HEK293T (cell line): ENCODE data around the gene CNN3.

Experiments used
- CTCF ChIA-PET: fragments of 350-600 bp; formaldehyde crosslinking; extraction: SDS; loops from one replicate; lab custom pipeline; 2021; ENCODE audit warnings: antibody characterized with exemption, inconsistent platforms; lab: Yijun Ruan, JAX
- POLR2A ChIA-PET: fragments of 350-600 bp; formaldehyde crosslinking; extraction: SDS; loops from one replicate; lab custom pipeline; 2020; ENCODE audit warnings: antibody characterized with exemption, inconsistent platforms; lab: Yijun Ruan, JAX
- DNase-seq: peaks from one replicate; pipeline ENCODE4 v3.0.0; 2012; ENCODE audit warnings: mixed read lengths; ENCODE audit errors: extremely low spot score
- ARNT ChIP-seq: fragments of 450-650 bp; IDR thresholded peaks from 2 replicates; pipeline ENCODE4 v1.6.1; 2017; ENCODE audit warnings: mild to moderate bottlenecking
- BHLHE40 ChIP-seq: fragments of 450-650 bp; IDR thresholded peaks from 2 replicates; pipeline ENCODE4 v1.6.1; 2016; ENCODE audit warnings: mild to moderate bottlenecking, moderate library complexity, borderline replicate concordance
- CTBP1 ChIP-seq: fragments of 450-650 bp; IDR thresholded peaks from 2 replicates; pipeline ENCODE4 v1.6.1; 2016; ENCODE audit warnings: borderline replicate concordance
- ELF4 ChIP-seq: fragments of 450-650 bp; IDR thresholded peaks from 2 replicates; pipeline ENCODE4 v1.6.1; 2017; ENCODE audit warnings: antibody characterized with exemption
- FOXA1 ChIP-seq: fragments of 450-650 bp; IDR thresholded peaks from 2 replicates; pipeline ENCODE4 v1.6.1; 2016; ENCODE audit warnings: mild to moderate bottlenecking
- FOXK2 ChIP-seq: fragments of 450-650 bp; IDR thresholded peaks from 2 replicates; pipeline ENCODE4 v1.6.1; 2016; ENCODE audit warnings: mild to moderate bottlenecking
- FOXM1 ChIP-seq: fragments of 450-650 bp; IDR thresholded peaks from 2 replicates; pipeline ENCODE4 v1.6.1; 2017; ENCODE audit warnings: mild to moderate bottlenecking, borderline replicate concordance
- HDGF ChIP-seq: fragments of 450-650 bp; IDR thresholded peaks from 2 replicates; pipeline ENCODE4 v1.6.1; 2017; ENCODE audit warnings: antibody characterized with exemption, borderline replicate concordance
- L3MBTL2 ChIP-seq: fragments of 450-650 bp; conservative IDR thresholded peaks from 2 replicates; pipeline ENCODE4 v1.6.1; 2016; ENCODE audit warnings: mild to moderate bottlenecking
- LEF1 ChIP-seq: fragments of 450-650 bp; IDR thresholded peaks from 2 replicates; pipeline ENCODE4 v1.6.1; 2017; ENCODE audit warnings: mild to moderate bottlenecking, borderline replicate concordance
- NFRKB ChIP-seq: fragments of 450-650 bp; IDR thresholded peaks from 2 replicates; pipeline ENCODE4 v1.6.1; 2016; ENCODE audit warnings: mild to moderate bottlenecking, moderate library complexity
- SP1 ChIP-seq: fragments of 450-650 bp; IDR thresholded peaks from 2 replicates; pipeline ENCODE4 v1.6.1; 2017
- SUZ12 ChIP-seq: fragments of 450-650 bp; IDR thresholded peaks from 2 replicates; pipeline ENCODE4 v1.6.1; 2016; ENCODE audit warnings: mild to moderate bottlenecking
- TARDBP ChIP-seq: fragments of 450-650 bp; IDR thresholded peaks from 2 replicates; pipeline ENCODE4 v1.6.1; 2016
- ZNF384 ChIP-seq: fragments of 450-650 bp; IDR thresholded peaks from 2 replicates; pipeline ENCODE4 v1.6.1; 2016
- TF ChIP-seq, protein P1 (sequence below): fragments of 450-650 bp; IDR thresholded peaks from 2 replicates; pipeline ENCODE4 v1.6.1; 2016

CNN3 gene

DNA sequence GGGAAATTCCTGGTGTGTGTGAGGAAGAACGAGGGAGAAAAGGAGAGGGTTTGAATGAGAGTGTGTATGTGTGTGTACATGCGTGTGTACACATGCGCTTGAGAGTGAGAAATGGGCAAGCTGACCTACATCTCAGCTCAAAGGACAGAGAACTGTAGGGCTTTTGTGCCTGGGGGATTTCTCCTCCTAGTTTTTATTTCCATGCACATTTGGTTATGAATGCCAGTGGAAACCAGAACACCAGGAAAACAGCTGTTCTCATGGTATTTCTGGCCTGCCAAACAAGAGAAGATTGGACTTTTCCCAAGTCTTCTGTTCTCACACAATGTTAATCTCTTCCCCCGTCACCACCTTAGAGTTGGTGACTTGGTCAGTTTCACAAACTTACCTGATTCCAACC lies 61.5 kb downstream of the CNN3 start:
- no peak for TF ChIP-seq FOXA1
- TF ChIP-seq ARNT: no peak
- TF ChIP-seq ZNF384: no peak
- no peak for TF ChIP-seq TARDBP
- TF ChIP-seq, protein P1, sequence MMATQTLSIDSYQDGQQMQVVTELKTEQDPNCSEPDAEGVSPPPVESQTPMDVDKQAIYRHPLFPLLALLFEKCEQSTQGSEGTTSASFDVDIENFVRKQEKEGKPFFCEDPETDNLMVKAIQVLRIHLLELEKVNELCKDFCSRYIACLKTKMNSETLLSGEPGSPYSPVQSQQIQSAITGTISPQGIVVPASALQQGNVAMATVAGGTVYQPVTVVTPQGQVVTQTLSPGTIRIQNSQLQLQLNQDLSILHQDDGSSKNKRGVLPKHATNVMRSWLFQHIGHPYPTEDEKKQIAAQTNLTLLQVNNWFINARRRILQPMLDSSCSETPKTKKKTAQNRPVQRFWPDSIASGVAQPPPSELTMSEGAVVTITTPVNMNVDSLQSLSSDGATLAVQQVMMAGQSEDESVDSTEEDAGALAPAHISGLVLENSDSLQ: no peak
- no peak for TF ChIP-seq FOXM1
- no peak for TF ChIP-seq SP1
- ChIA-PET POLR2A (interaction anchor here (1.8 kb wide), 1 partner anchor 8 kb away, joined by 5 read pairs; no protein-coding TSS in a partner anchor), CTCF (interaction anchor here (1.0 to 2.2 kb wide), 4 partner anchors 11 to 176 kb away, joined by 3 to 16 read pairs (median 4); no protein-coding TSS in a partner anchor)
- no peak for DNase-seq

DNA sequence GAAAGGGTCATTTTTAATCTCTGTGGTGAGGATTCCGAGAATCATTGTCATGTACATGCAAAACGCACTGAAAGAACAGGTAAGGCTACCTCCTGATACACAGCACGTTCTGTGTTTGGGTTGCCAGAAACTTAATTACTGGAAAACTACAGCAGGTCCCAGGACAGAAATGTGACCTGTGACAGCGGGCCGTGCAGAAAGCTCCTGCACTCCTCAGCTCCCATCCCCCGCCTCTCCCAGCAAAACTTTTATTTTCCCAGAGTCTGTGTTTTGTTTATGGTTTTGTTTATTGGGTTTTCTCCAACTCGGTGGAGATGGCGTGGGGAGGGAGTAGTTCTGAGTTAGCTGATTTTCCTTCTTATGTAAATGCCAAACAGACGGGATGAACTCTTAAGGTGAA lies 62.1 kb downstream of the CNN3 start:
- DNase-seq: no peak
- ChIA-PET CTCF (interaction anchor here (1.1 to 2.2 kb wide), 4 partner anchors 10 to 369 kb away, joined by 3 to 16 read pairs (median 4); partner anchors contain the start of gene RWDD3), POLR2A (interaction anchor here (1.2 to 1.8 kb wide), 2 partner anchors 8 to 37 kb away, joined by 3 to 5 read pairs; no protein-coding TSS in a partner anchor)
- TF ChIP-seq FOXM1 (no peak), SP1 (no peak), BHLHE40 (no peak), LEF1 (no peak)
- TF ChIP-seq, protein P1: no peak

DNA sequence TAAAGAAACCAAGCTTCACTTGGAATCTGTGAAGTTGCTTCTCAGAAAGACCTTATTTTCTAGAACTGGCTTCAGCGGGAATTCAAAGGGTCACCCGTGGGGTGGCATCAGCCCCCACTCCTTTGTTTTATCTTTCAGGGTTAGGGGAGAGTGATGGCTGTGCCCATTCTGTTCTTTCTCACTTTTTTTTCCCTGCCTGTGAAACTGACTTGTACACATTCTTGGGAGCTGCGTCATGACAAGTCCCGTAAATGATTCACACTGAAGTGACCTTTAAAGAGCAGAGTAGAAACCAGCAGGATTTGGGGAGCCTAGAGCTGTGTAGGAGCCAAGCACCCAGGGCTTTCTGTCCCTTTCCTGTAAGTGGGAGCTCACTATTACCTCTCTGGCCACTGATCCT lies 63.0 kb downstream of the CNN3 start:
- DNase-seq: no peak
- ChIA-PET POLR2A (interaction anchor here (1.2 to 1.8 kb wide), 2 partner anchors 9 to 37 kb away, joined by 3 to 5 read pairs; no protein-coding TSS in a partner anchor), CTCF (interaction anchor here (0.6 to 2.2 kb wide), 4 partner anchors 10 to 370 kb away, joined by 3 to 16 read pairs (median 4); partner anchors contain the start of gene RWDD3)
- TF ChIP-seq BHLHE40 (no peak), SUZ12 (no peak), ELF4 (no peak), FOXA1 (no peak), SP1 (no peak), NFRKB (no peak), ZNF384 (no peak), FOXK2 (no peak), ARNT (no peak), HDGF (no peak), TARDBP (no peak), LEF1 (no peak), L3MBTL2 (no peak), CTBP1 (no peak), FOXM1 (no peak)
- TF ChIP-seq, protein P1: no peak

DNA sequence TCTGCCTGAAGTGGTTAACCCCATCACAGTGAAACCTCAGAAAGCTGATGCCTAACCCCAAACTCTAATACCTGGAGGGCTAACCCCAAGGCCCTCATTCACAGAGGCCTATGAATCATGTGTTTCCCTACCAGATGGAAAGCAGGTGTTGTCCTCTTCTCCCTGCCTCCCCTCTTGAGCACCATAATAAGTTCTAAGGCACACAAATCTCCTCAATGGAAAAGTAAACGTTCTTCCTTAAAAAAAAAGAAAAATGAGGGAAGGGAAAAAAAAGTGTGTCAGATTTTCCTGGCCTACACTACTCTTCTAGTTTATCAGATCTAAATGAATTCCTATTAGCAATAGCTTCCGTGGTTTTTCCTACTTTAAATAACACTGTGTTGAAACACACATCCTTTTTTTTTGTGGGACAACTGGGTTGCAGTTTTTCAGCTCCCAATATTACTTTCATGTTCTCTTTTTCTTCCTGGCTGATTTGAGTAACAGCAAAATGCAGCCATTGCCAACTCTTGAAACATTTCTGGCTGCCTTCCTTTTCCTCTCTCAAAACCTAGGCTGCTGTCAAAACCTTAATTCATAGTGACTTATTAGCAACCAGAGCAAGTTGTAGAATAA lies 63.5 kb downstream of the CNN3 start:
- ChIA-PET POLR2A (interaction anchor here (1.8 kb wide), 1 partner anchor 10 kb away, joined by 5 read pairs; no protein-coding TSS in a partner anchor), CTCF (interaction anchor here (0.6 to 2.2 kb wide), 3 partner anchors 9 to 371 kb away, joined by 3 to 16 read pairs (median 3); partner anchors contain the start of gene RWDD3)
- no peak for DNase-seq
- TF ChIP-seq, protein P1: no peak
- no peak for TF ChIP-seq L3MBTL2
- TF ChIP-seq FOXM1: no peak
- no peak for TF ChIP-seq LEF1
- no peak for TF ChIP-seq ZNF384
- TF ChIP-seq ARNT: no peak
- TF ChIP-seq NFRKB: no peak
- TF ChIP-seq CTBP1: no peak
- no peak for TF ChIP-seq FOXA1
- TF ChIP-seq HDGF: no peak
- no peak for TF ChIP-seq BHLHE40

DNA sequence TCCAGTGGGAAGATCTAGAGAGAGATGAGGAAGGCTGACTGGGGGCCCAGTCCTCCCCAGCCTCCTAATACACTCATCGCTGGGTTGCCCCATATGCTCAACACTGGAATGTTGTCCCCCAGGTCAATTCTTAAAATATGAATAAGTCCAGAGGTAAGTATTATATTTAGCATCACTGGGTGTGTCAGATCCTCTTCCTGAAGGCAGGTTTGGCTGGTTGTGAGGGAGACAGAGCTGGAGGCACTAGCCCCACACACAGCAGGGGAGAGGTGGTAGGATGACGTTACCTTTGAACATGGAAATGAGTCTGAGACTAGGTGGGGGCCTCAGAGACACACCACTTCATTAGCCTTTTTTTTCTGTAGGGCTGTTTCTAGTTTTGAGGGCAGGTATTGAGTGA lies 64.2 kb downstream of the CNN3 start:
- TF ChIP-seq LEF1 (no peak), HDGF (no peak), SUZ12 (no peak), ARNT (no peak), ELF4 (no peak)
- CTCF ChIA-PET: no interaction called here
- DNase-seq: no peak
- POLR2A ChIA-PET: no interaction called here

DNA sequence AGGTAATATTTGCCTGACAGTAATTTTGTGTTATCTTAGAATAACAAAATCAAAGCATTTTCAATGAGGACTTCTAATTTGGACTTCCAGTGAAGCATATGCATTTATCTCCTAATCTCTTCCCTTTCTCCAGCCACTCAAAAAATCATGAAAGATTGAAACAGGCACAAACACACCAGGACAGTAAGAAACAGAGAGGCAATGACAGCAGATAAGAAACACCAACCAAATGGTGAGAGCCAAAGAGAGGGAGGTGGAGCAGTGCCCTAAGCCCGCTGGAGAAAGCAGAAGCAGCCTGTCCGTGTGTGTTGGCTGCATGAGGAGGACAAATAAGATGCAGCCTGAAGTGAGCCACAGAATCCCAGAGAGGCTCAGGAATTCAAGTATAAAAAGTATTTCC lies 67.7 kb downstream of the CNN3 start:
- no peak for DNase-seq
- TF ChIP-seq FOXM1: no peak
- no peak for TF ChIP-seq ELF4
- TF ChIP-seq ZNF384: no peak
- TF ChIP-seq NFRKB: no peak
- TF ChIP-seq BHLHE40: no peak
- no peak for TF ChIP-seq LEF1
- TF ChIP-seq FOXA1: no peak
- TF ChIP-seq HDGF: no peak
- TF ChIP-seq FOXK2: no peak
- no peak for TF ChIP-seq TARDBP
- no peak for TF ChIP-seq CTBP1
- TF ChIP-seq L3MBTL2: no peak
- TF ChIP-seq, protein P1: no peak
- no peak for TF ChIP-seq ARNT
- TF ChIP-seq SUZ12: no peak
- no peak for TF ChIP-seq SP1
- POLR2A ChIA-PET: no interaction called here
- CTCF ChIA-PET: no interaction called here
